Gastrocnemius medialis (tissue), 4 donors: ENCODE data around the gene RLN3. TPM values are rescaled to one million over a fixed set of nuclear protein-coding genes. Genes with fewer than 3 reads are reported as not detected.

Source experiments
- ATAC-seq, 2 donors: fragments of 150-250 bp; one replicate each; pipeline ENCODE4 v1.9.1; 2016
- DNase-seq, 2 donors: peaks; one replicate each; pipeline ENCODE4 v3.0.0-alpha.2; 2019
- H3K27ac ChIP-seq, 4 donors: fragments of 200-600 bp; sonication (generic); 1 replicate in 1 of 4; 2 replicates in 3 of 4; pipeline ENCODE4 v1.5.1; 2016 to 2018; ENCODE audit warnings: mild to moderate bottlenecking in 2 of 4, moderate library complexity in 1 of 4
- H3K27me3 ChIP-seq, 3 donors: fragments of 200-600 bp; sonication (generic) in 2 of 3; 1 replicate in 1 of 3; 2 replicates in 2 of 3; pipeline versions ENCODE4 v1.5.1 to v1.6.0; 2016 to 2019; ENCODE audit warnings: mild to moderate bottlenecking in 1 of 3, moderate library complexity in 1 of 3
- H3K36me3 ChIP-seq, 2 donors: fragments of 200-600 bp; sonication (generic) in 1 of 2; one replicate each; pipeline ENCODE4 v1.5.1; 2017 to 2018
- H3K4me1 ChIP-seq, 2 donors: fragments of 200-600 bp; sonication (generic) in 1 of 2; one replicate each; pipeline ENCODE4 v1.5.1; 2016 to 2017; ENCODE audit warnings: mild to moderate bottlenecking in 2 of 2
- H3K4me3 ChIP-seq, 4 donors: fragments of 200-600 bp; sonication (generic) in 3 of 4; 1 replicate in 1 of 4; 2 replicates in 3 of 4; pipeline ENCODE4 v1.5.1; 2016 to 2019; ENCODE audit warnings: mild to moderate bottlenecking in 2 of 4
- H3K9me3 ChIP-seq, 3 donors: fragments of 200-600 bp; sonication (generic) in 2 of 3; 1 replicate in 1 of 3; 2 replicates in 2 of 3; pipeline ENCODE4 v1.5.1; 2016 to 2019
- CTCF ChIP-seq, 5 experiments: fragments of 450-650 bp in 3 of 5; fragments of 200-600 bp in 2 of 5; sonication (generic) in 2 of 5; IDR thresholded peaks in 4 of 5; conservative IDR thresholded peaks in 1 of 5; 1 replicate in 4 of 5; 2 replicates in 1 of 5; pipeline ENCODE4 v1.5.1; 2016 to 2019; ENCODE audit warnings: antibody characterized with exemption in 5 of 5, mild to moderate bottlenecking in 3 of 5, moderate library complexity in 3 of 5
- POLR2A ChIP-seq, 2 donors: fragments of 450-650 bp; IDR thresholded peaks; one replicate each; pipeline ENCODE4 v1.6.1; 2017; ENCODE audit warnings: antibody characterized with exemption in 2 of 2, mild to moderate bottlenecking in 2 of 2, moderate library complexity in 2 of 2
- in situ Hi-C, 4 donors: fragments of 200-750 bp; cut with MboI; loops; one replicate each; pipeline versions ENCODE4 v1.15.0 to v1.8.0; 2017; ENCODE audit warnings: low sequenced_read_pairs in 4 of 4
- intact Hi-C: fragments of 100-400 bp; cut with DNase I; formaldehyde crosslinking; loops from one replicate; pipeline ENCODE4 v1.15.1; 2023; ENCODE audit warnings: low total_unique reads
- total RNA-seq, 4 donors: library from RNA; depleted of rRNA; stranded (reverse); fragments of >200 nt; gene quantifications; one replicate each; pipeline versions ENCODE4 v1.1.0 to v1.2.3, GENCODE V29; 2016

RLN3 gene
- total RNA-seq, 4 donors from 2014 or later: not detected

DNA sequence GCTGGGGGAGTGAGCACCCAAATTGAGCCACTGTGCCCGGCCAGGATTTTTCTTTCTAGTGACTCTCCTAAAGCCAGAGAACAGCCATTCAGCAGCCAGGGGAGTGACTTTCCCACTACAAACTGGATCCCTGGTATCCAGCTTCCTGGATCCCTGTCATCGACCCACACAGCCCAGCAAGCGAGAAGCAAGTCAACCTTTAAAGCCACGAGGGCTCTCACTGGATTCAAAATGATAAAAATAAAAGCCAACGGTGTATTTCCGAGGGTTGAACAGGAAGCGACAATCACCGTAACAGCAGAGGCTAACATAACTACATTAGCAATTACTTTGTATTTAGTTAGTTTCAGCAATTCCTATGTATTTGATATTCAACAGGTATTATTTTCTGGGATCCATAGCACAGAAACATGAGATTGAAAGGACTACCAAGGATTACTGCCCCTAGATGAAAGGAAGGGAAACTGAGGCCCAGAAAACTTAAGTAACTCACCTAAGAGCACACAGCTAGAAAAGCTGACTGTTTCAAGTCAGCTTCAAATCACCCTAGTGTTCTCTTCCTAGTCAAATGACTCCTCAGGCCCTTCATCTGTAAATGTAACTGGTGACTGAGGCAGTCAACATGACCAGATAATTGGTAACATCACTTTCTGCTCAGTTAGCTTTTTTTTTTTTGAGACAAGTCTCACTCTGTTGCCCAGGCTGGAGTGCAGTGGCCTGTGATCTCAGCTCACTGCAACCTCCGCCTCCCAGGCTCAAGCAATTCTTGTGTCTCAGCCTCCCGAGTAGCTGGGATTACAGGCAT, 24.5 kb upstream of the RLN3 start:
- no peak for TF ChIP-seq POLR2A (IDR thresholded peaks at IDR 0.05)
- TF ChIP-seq CTCF (IDR thresholded peaks at IDR 0.05 in 4 of 5, conservative IDR thresholded peaks at IDR 0.05 in 1 of 5): no peak
- intact Hi-C loops: loop anchor here (2.0 to 10.0 kb wide), 2 partner anchors 157 to 209 kb away; partner anchors contain the start of gene ZSWIM4
- Histone ChIP-seq H3K27ac (peak overlapping the region; percentile 96 to 100 (median 99)), H3K36me3 (no peaks in the 10 kb centered on the region), H3K4me1 (peaks cover 40 to 45% of the 10 kb centered on the region in 2 donors), H3K9me3 (no peaks in the 10 kb centered on the region), H3K27me3 (no peaks in the 10 kb centered on the region), H3K4me3 (no peak overlapping the region)
- DNase-seq (peak in 1 of 2 donors; percentile 52), ATAC-seq (peak in 1 of 2 donors; percentile 5)
- in situ Hi-C loops: loop anchor here in 1 of 4 donors (5.0 kb wide), 1 partner anchor 51 kb away; the partner anchor contains the start of gene DCAF15

DNA sequence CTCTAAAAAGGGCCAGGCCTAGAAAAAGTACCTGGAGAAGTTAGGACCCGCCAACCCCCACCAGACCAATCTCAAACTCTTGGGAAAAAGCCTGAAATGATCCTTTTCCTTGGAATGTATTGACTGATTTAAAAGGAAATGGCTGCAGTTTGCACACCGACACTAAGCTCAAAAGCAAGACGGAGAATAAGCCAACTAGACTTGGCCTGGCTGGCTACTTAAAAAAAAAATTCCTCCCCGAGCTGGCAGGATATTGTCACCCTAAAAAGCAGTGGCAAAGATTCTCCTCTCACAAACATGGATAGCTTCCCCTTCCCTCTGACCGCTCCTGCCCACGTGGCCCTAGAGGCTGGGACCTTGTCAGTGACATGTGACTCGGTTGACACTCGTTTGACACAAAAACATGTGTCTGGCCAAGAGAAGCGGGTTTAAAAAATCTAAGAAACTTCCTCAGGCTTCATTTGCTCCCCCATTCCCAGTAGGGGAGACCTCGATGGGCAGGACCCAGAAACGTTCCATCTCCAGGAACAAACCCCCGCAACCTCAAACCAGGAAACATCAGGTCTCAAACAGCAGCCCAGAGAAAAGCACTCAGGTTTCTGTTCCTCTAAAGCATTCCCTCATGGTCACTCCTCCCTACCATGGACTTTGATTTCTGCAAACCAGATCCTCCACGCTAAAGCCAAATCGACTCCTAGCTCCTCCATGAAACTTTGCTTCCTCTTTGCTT, 23.2 kb upstream of the RLN3 start:
- peak; percentile 9 to 24 for ATAC-seq
- H3K4me3 ChIP-seq: peak overlapping the region; percentile 84 to 97 (median 91)
- H3K4me1 ChIP-seq: peaks cover 40 to 45% of the 10 kb centered on the region in 2 donors

DNA sequence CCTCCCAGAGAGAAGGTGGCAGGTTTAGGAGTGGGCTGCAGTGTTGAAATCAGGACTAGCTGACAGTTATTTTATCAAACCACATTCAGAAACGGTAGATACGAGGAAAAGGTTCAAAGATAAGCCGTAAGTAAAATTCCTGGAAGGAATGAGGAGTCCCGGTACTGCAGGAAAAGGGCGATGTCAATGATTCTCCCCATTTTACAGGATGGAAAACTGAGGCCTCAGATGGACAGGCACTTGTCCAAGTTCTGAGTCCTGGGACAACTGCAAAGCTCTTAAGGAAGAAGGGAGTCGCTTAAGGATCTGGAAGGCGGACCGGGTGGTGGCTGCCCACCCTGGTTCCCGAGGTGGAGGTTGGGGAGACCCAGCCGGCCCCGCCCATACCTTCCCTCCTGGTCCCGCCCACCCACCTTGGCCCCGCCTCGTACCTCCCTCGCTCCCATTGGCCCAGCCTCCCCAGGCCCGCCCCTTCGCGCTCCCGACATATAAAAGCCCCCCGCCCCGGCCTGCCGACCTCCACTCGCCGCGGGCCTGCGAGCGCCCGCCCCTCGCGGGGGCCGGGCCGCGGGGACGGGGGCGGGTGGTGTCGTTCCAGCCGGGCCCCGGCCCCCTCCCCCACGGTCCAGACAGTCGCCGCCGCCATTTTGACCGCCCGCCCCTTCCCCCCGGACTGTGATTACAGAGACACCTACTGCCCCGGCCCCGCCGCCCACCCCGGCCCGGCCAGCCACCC, 22.4 kb upstream of the RLN3 start:
- Histone ChIP-seq H3K4me1 (peaks cover 40 to 45% of the 10 kb centered on the region in 2 donors), H3K27ac (peak overlapping the region; percentile 96 to 100 (median 99)), H3K36me3 (no peaks in the 10 kb centered on the region), H3K4me3 (peak overlapping the region; percentile 84 to 97 (median 91)), H3K27me3 (no peaks in the 10 kb centered on the region), H3K9me3 (no peaks in the 10 kb centered on the region)
- DNase-seq (peak; percentile 91), ATAC-seq (peak; percentile 35 to 48)
- TF ChIP-seq CTCF (IDR thresholded peaks at IDR 0.05 in 4 of 5, conservative IDR thresholded peaks at IDR 0.05 in 1 of 5) (no peak), POLR2A (IDR thresholded peaks at IDR 0.05) (peak; percentile 78 to 89)
- in situ Hi-C loops (no loop called here), intact Hi-C loops (loop anchor here (1.0 to 10.0 kb wide), 8 partner anchors 53 to 557 kb away; partner anchors contain the start of genes ASF1B, BRME1, CC2D1A and DCAF15)

More for the DNA sequence above, 23.2 kb upstream of the RLN3 start:
- peak; percentile 10 to 34 for TF ChIP-seq POLR2A (IDR thresholded peaks at IDR 0.05)
- TF ChIP-seq CTCF (IDR thresholded peaks at IDR 0.05 in 4 of 5, conservative IDR thresholded peaks at IDR 0.05 in 1 of 5): no peak
- peak; percentile 78 to 81 for DNase-seq
- Histone ChIP-seq H3K27me3 (no peaks in the 10 kb centered on the region), H3K36me3 (no peaks in the 10 kb centered on the region), H3K9me3 (no peaks in the 10 kb centered on the region), H3K27ac (peak overlapping the region; percentile 96 to 100 (median 99))
- in situ Hi-C loops: loop anchor here in 1 of 4 donors (5.0 kb wide), 1 partner anchor 52 kb away; the partner anchor contains the start of gene DCAF15
- intact Hi-C loops: loop anchor here (2.0 to 10.0 kb wide), 5 partner anchors 113 to 558 kb away; partner anchors contain the start of genes ASF1B, PRKACA and ZSWIM4
